Epithelial cell of proximal tubule (primary cell): ENCODE data around the gene CHAD. TPM values are rescaled to one million over a fixed set of nuclear protein-coding genes. Genes with fewer than 3 reads are reported as not detected.

Experiments used
- total RNA-seq: library from RNA; depleted of rRNA; stranded (reverse); fragments of >200 nt; gene quantifications from 2 replicates; pipeline ENCODE4 v1.2.3, GENCODE V29; 2015

CHAD gene
- total RNA-seq, 1 donor from 2014 or later: not detected

Other genes with a start within 250 kb of the CHAD start
- 2.7 and 13.2 TPM in 2 replicates for gene TMEM92, start 194.4 kb downstream of the CHAD start, total RNA-seq
- 35.2 and 35.3 TPM in 2 replicates for gene XYLT2, start 122.8 kb downstream of the CHAD start, total RNA-seq
- 100 and 158 TPM in 2 replicates for gene MRPL27, start 95.7 kb downstream of the CHAD start, total RNA-seq
- gene EME1, start 95.7 kb downstream of the CHAD start, total RNA-seq: 13.2 and 13.8 TPM in 2 replicates
- 147 and 234 TPM in 2 replicates for gene LRRC59, start 71.4 kb downstream of the CHAD start, total RNA-seq
- gene ACSF2, start 42.7 kb downstream of the CHAD start, total RNA-seq: 9.8 and 32.6 TPM in 2 replicates
- gene RSAD1, start 10.0 kb upstream of the CHAD start, total RNA-seq: 17.1 and 18.4 TPM in 2 replicates
- 0.58 TPM in 1 of 2 replicates, not detected in the other for gene MYCBPAP, start 39.6 kb upstream of the CHAD start, total RNA-seq
- gene EPN3, start 63.9 kb upstream of the CHAD start, total RNA-seq: 2.8 and 3.3 TPM in 2 replicates
- 45.5 and 70.2 TPM in 2 replicates for gene SPATA20, start 78.3 kb upstream of the CHAD start, total RNA-seq
- not detected in 2 replicates for gene CACNA1G, start 91.8 kb upstream of the CHAD start, total RNA-seq
- gene ABCC3, start 166.0 kb upstream of the CHAD start, total RNA-seq: 6.3 and 6.6 TPM in 2 replicates
- 27.3 and 42.2 TPM in 2 replicates for gene ANKRD40, start 239.0 kb upstream of the CHAD start, total RNA-seq